Measurements from ENCODE around the gene FURIN.

FURIN gene

DNA sequence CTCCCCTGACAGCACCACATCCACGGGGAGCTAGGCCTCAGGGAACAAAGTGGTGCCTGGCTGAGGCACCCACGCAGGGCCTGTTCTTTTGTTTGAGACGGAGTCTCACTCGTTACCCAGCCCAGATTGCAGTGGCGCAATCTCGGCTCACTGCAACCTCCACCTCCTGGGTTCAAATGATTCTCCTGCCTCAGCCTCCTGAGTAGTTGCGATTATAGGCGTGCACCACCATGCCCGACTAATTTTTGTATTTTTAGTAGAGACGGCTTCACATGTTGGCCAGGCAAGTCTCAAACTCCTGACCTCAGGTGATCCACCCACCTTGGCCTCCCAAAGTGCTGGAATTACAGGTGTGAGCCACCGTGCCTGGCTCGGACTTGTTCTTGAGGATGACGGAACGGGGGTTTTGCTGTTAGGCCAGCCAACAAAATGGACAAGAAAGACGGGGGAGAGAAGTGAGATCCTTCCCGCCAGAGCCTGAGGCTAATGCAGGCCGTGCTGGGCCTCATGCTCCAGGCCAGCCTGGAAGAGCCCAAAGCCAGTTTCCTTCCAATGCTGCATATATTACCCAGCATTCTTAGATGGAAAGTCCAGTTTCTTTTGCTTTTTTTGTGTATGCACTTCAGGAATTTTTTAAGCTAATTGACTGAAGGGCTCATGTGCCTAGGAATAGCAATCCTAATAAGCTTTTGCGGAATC, 28.1 kb upstream of the FURIN start:
- POLR2A ChIA-PET: no interaction called here
- Histone ChIP-seq H3K4me1 (ENCODE audit: control insufficient read depth, insufficient read depth, low read length) (peaks cover 8% of the 10 kb centered on the region), H3K27ac (ENCODE audit: extremely low read depth, low read depth, low read length) (no peak overlapping the region), H3K9me3 (ENCODE audit: control insufficient read depth, insufficient read depth, low read depth, low read length) (no peaks in the 10 kb centered on the region), H3K36me3 (ENCODE audit: control insufficient read depth in 2 of 2, insufficient read depth in 1 of 2, low read length in 2 of 2) (no peaks in the 10 kb centered on the region), H3K4me3 (ENCODE audit: low read depth, low read length) (no peak overlapping the region)
- TF ChIP-seq ZNF175 (tag by site-specific recombination; IDR thresholded peaks at IDR 0.05): no peak
- TF ChIP-seq, protein P1, sequence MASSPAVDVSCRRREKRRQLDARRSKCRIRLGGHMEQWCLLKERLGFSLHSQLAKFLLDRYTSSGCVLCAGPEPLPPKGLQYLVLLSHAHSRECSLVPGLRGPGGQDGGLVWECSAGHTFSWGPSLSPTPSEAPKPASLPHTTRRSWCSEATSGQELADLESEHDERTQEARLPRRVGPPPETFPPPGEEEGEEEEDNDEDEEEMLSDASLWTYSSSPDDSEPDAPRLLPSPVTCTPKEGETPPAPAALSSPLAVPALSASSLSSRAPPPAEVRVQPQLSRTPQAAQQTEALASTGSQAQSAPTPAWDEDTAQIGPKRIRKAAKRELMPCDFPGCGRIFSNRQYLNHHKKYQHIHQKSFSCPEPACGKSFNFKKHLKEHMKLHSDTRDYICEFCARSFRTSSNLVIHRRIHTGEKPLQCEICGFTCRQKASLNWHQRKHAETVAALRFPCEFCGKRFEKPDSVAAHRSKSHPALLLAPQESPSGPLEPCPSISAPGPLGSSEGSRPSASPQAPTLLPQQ (tag by site-specific recombination; IDR thresholded peaks at IDR 0.05): no peak
- no peak for TF ChIP-seq MZF1 (tag by site-specific recombination; IDR thresholded peaks at IDR 0.05; ENCODE audit: borderline replicate concordance)
- TF ChIP-seq, protein P2, sequence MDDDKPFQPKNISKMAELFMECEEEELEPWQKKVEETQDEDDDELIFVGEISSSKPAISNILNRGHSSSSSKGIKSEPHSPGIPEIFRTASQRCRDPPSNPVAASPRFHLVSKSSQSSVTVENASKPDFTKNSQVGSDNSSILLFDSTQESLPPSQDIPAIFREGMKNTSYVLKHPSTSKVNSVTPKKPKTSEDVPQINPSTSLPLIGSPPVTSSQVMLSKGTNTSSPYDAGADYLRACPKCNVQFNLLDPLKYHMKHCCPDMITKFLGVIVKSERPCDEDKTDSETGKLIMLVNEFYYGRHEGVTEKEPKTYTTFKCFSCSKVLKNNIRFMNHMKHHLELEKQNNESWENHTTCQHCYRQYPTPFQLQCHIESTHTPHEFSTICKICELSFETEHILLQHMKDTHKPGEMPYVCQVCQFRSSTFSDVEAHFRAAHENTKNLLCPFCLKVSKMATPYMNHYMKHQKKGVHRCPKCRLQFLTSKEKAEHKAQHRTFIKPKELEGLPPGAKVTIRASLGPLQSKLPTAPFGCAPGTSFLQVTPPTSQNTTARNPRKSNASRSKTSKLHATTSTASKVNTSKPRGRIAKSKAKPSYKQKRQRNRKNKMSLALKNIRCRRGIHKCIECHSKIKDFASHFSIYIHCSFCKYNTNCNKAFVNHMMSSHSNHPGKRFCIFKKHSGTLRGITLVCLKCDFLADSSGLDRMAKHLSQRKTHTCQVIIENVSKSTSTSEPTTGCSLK (tag by site-specific recombination; IDR thresholded peaks at IDR 0.05): no peak
- no peak for TF ChIP-seq ZNF777 (tag by site-specific recombination; IDR thresholded peaks at IDR 0.05; ENCODE audit: borderline replicate concordance)
- TF ChIP-seq ZNF423 (tag by site-specific recombination; IDR thresholded peaks at IDR 0.05): no peak
- TF ChIP-seq ZNF221 (tag by site-specific recombination; IDR thresholded peaks at IDR 0.05; ENCODE audit: borderline replicate concordance): no peak
- TF ChIP-seq SALL2 (tag by site-specific recombination; IDR thresholded peaks at IDR 0.05; ENCODE audit: borderline replicate concordance): no peak
- TF ChIP-seq, protein P3, sequence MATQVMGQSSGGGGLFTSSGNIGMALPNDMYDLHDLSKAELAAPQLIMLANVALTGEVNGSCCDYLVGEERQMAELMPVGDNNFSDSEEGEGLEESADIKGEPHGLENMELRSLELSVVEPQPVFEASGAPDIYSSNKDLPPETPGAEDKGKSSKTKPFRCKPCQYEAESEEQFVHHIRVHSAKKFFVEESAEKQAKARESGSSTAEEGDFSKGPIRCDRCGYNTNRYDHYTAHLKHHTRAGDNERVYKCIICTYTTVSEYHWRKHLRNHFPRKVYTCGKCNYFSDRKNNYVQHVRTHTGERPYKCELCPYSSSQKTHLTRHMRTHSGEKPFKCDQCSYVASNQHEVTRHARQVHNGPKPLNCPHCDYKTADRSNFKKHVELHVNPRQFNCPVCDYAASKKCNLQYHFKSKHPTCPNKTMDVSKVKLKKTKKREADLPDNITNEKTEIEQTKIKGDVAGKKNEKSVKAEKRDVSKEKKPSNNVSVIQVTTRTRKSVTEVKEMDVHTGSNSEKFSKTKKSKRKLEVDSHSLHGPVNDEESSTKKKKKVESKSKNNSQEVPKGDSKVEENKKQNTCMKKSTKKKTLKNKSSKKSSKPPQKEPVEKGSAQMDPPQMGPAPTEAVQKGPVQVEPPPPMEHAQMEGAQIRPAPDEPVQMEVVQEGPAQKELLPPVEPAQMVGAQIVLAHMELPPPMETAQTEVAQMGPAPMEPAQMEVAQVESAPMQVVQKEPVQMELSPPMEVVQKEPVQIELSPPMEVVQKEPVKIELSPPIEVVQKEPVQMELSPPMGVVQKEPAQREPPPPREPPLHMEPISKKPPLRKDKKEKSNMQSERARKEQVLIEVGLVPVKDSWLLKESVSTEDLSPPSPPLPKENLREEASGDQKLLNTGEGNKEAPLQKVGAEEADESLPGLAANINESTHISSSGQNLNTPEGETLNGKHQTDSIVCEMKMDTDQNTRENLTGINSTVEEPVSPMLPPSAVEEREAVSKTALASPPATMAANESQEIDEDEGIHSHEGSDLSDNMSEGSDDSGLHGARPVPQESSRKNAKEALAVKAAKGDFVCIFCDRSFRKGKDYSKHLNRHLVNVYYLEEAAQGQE (tag by site-specific recombination; IDR thresholded peaks at IDR 0.05): no peak
- no peak for TF ChIP-seq HOXA7 (CRISPR knock-in tag; IDR thresholded peaks at IDR 0.05; ENCODE audit: borderline replicate concordance)
- TF ChIP-seq GLIS2 (tag by site-specific recombination; IDR thresholded peaks at IDR 0.05): no peak
- TF ChIP-seq ZNF248 (tag by site-specific recombination; IDR thresholded peaks at IDR 0.05): no peak
- TF ChIP-seq, protein P4, sequence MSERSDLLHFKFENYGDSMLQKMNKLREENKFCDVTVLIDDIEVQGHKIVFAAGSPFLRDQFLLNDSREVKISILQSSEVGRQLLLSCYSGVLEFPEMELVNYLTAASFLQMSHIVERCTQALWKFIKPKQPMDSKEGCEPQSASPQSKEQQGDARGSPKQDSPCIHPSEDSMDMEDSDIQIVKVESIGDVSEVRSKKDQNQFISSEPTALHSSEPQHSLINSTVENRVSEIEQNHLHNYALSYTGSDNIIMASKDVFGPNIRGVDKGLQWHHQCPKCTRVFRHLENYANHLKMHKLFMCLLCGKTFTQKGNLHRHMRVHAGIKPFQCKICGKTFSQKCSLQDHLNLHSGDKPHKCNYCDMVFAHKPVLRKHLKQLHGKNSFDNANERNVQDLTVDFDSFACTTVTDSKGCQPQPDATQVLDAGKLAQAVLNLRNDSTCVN (tag by site-specific recombination; optimal IDR thresholded peaks at IDR 0.05): no peak
- CTCF ChIA-PET: interaction anchor here (2.1 kb wide), 1 partner anchor 45 kb away, joined by 4 read pairs; no protein-coding TSS in a partner anchor

DNA sequence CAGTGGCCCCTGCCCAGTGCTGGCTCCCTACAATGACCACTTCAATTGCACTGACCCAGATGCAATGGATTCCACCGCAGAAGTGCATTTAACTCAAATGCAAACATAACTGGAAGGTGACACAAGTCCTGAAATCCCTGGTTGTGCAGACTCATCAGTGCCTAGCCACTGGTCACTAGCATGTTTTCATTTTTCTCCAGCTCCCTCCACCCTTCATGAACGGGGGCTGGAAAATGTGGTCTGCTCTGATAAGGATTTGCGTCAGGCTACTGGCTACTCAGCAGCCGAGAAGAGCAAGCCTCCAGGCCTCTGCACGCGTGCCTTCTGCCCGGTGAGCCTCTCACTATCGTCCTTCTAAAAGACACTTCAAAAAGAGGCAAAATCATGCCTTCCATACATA, 27.4 kb upstream of the FURIN start:
- Histone ChIP-seq H3K9me3 (ENCODE audit: control insufficient read depth, insufficient read depth, low read depth, low read length) (no peaks in the 10 kb centered on the region), H3K27ac (ENCODE audit: extremely low read depth, low read depth, low read length) (no peak overlapping the region), H3K36me3 (ENCODE audit: control insufficient read depth in 2 of 2, insufficient read depth in 1 of 2, low read length in 2 of 2) (no peaks in the 10 kb centered on the region), H3K4me3 (ENCODE audit: low read depth, low read length) (no peak overlapping the region), H3K4me1 (ENCODE audit: control insufficient read depth, insufficient read depth, low read length) (peaks cover 8% of the 10 kb centered on the region)
- ChIA-PET POLR2A (no interaction called here), CTCF (interaction anchor here (0.7 to 2.1 kb wide), 2 partner anchors 44 to 45 kb away, joined by 3 to 4 read pairs; no protein-coding TSS in a partner anchor)
- TF ChIP-seq, protein P4 (tag by site-specific recombination; optimal IDR thresholded peaks at IDR 0.05): no peak
- no peak for TF ChIP-seq ZNF311 (tag by site-specific recombination; IDR thresholded peaks at IDR 0.05; ENCODE audit: borderline replicate concordance)
- TF ChIP-seq, protein P5, sequence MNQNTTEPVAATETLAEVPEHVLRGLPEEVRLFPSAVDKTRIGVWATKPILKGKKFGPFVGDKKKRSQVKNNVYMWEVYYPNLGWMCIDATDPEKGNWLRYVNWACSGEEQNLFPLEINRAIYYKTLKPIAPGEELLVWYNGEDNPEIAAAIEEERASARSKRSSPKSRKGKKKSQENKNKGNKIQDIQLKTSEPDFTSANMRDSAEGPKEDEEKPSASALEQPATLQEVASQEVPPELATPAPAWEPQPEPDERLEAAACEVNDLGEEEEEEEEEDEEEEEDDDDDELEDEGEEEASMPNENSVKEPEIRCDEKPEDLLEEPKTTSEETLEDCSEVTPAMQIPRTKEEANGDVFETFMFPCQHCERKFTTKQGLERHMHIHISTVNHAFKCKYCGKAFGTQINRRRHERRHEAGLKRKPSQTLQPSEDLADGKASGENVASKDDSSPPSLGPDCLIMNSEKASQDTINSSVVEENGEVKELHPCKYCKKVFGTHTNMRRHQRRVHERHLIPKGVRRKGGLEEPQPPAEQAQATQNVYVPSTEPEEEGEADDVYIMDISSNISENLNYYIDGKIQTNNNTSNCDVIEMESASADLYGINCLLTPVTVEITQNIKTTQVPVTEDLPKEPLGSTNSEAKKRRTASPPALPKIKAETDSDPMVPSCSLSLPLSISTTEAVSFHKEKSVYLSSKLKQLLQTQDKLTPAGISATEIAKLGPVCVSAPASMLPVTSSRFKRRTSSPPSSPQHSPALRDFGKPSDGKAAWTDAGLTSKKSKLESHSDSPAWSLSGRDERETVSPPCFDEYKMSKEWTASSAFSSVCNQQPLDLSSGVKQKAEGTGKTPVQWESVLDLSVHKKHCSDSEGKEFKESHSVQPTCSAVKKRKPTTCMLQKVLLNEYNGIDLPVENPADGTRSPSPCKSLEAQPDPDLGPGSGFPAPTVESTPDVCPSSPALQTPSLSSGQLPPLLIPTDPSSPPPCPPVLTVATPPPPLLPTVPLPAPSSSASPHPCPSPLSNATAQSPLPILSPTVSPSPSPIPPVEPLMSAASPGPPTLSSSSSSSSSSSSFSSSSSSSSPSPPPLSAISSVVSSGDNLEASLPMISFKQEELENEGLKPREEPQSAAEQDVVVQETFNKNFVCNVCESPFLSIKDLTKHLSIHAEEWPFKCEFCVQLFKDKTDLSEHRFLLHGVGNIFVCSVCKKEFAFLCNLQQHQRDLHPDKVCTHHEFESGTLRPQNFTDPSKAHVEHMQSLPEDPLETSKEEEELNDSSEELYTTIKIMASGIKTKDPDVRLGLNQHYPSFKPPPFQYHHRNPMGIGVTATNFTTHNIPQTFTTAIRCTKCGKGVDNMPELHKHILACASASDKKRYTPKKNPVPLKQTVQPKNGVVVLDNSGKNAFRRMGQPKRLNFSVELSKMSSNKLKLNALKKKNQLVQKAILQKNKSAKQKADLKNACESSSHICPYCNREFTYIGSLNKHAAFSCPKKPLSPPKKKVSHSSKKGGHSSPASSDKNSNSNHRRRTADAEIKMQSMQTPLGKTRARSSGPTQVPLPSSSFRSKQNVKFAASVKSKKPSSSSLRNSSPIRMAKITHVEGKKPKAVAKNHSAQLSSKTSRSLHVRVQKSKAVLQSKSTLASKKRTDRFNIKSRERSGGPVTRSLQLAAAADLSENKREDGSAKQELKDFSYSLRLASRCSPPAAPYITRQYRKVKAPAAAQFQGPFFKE (tag by site-specific recombination; IDR thresholded peaks at IDR 0.05; ENCODE audit: borderline replicate concordance): no peak

Measured in HEK293 (cell line).